Limb (tissue), 2 donors: ENCODE measurements around the gene ITLN2.
A peak's percentile ranks its signal among the peaks of the same experiment; 100 is the strongest.
"Not testable (repeated sequence)": the region's sequence is repeated elsewhere in the genome, so short reads cannot be mapped to it uniquely, and the experiment has no call there.

Source experiments
- DNase-seq, 2 donors: peaks; one replicate each; pipeline ENCODE4 v3.0.0-alpha.2; 2016; ENCODE audit errors: extremely low spot score in 2 of 2

The ITLN2 gene

GRCh38 chr1:160953030-160953429 is 1.6 kb downstream of the ITLN2 start:
- DNase-seq = no peak

GRCh38 chr1:160952129-160952510 is 2.5 kb downstream of the ITLN2 start:
- DNase-seq = no peak

- DNase-seq = peak; percentile 6 to 58
Observed at GRCh38 chr1:160951443-160952128, 3.0 kb downstream of the ITLN2 start.

- no peak for DNase-seq
Observed at GRCh38 chr1:160950657-160951056, 4.0 kb downstream of the ITLN2 start.

- no peak for DNase-seq
Observed at GRCh38 chr1:160949881-160950280, 4.7 kb downstream of the ITLN2 start.

- DNase-seq = not testable (repeated sequence)
Observed at GRCh38 chr1:160949216-160949880, 5.3 kb downstream of the ITLN2 start.

- not testable (repeated sequence) for DNase-seq
Observed at GRCh38 chr1:160947174-160947759, 7.3 kb downstream of the ITLN2 start.

GRCh38 chr1:160945881-160946280 is 8.7 kb downstream of the ITLN2 start:
- not testable (repeated sequence) for DNase-seq

GRCh38 chr1:160945079-160945478 is 9.5 kb downstream of the ITLN2 start:
- no peak for DNase-seq

GRCh38 chr1:160942926-160943325 is 11.7 kb downstream of the ITLN2 start:
- DNase-seq = no peak

- DNase-seq = not testable (repeated sequence)
Observed at GRCh38 chr1:160936666-160937065, 17.9 kb downstream of the ITLN2 start.

GRCh38 chr1:160935527-160936258 is 18.9 kb downstream of the ITLN2 start:
- no peak for DNase-seq

- not testable (repeated sequence) for DNase-seq
Observed at GRCh38 chr1:160933305-160933704, 21.3 kb downstream of the ITLN2 start.

- DNase-seq = no peak
Observed at GRCh38 chr1:160925652-160926244, 28.9 kb downstream of the ITLN2 start.

GRCh38 chr1:160924791-160925651 is 29.6 kb downstream of the ITLN2 start:
- DNase-seq = no peak

- DNase-seq = no peak
Observed at GRCh38 chr1:160916666-160917065, 37.9 kb downstream of the ITLN2 start.

GRCh38 chr1:160913229-160913628 is 41.4 kb downstream of the ITLN2 start:
- DNase-seq = not testable (repeated sequence)

GRCh38 chr1:160911925-160912324 is 42.7 kb downstream of the ITLN2 start:
- DNase-seq = no peak

- DNase-seq = no peak
Observed at GRCh38 chr1:160911441-160911840, 43.2 kb downstream of the ITLN2 start.

- DNase-seq = no peak
Observed at GRCh38 chr1:160910170-160910750, 44.3 kb downstream of the ITLN2 start.
